ENCODE data around the gene TGFBR3.

The TGFBR3 gene

DNA sequence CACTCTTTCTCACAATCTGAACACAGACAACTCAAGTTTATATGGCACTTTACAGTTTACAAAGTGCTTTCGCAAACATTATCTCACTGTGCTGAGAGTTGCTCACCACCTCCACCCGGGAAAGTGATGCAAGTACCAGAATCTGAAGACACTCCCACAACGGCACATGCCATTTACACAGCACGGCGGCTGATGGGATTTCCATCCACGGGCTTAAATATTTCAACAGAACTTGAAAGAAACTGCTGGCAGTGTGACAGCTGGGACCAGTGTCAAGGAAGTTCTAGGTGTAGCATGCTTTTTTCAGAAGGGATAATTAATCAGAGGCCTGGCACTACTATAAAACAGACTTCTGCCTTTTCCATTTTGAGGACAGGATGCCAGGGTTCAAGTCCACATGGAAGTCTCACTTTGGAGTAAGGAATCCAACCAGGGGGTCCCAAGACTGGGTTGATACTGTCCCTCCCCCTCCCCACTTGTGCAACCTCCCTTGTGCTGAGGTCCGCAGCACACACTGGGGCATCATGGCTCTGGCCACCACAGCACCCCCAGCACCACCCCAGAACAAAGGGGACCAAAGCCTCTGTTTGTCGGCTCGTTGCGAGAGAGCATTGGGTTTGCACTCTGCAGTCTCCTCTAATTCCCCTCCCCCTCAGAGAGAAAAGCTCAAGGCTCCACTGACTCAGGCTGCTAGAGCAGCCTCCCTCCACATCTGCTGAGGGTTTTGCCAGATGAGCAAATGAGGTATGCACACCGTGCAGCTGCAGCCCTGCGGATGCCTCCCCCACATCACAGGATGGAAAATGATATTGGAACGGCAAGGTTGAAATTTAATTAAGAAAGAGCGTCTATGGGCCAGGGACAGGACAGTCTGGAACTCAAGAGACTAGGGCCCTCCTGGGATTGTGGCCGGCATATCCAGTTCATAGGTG is 154.9 kb downstream of the TGFBR3 start:
- no peak for DNase-seq

DNA sequence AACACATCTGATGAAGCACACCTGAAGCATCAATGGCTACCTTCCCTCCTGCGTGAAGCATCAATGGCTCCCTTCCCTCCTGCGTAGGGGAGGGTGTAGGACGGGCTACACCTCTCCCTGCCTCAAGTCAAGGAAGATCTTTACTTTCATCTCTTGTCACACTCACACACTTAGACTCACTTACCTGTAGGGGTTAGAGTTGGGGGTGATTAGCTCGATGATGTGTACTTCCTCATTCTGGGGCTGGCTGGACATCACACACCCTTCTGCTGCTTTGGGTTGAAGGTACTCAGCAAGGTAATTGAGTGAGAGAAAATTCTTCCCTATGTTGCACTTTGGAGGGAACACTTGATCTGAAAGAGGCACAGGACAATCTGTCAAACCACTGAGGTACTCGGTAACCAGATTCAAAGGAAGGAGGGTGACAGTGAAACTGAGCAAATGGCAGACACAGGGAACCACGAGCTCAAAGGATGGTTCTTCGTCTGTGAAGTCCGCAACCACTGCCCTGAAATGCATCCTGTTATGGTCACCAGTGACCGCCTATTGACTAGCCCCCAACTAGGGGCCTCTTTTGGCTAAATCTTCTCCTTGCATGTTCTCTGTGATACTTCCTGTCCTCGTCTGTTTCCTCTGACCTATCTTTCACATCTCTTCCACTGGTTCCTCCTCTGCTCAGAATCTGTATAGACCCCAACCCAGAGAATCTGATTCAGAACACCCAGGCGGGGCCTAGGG is 156.2 kb downstream of the TGFBR3 start:
- DNase-seq: no peak

DNA sequence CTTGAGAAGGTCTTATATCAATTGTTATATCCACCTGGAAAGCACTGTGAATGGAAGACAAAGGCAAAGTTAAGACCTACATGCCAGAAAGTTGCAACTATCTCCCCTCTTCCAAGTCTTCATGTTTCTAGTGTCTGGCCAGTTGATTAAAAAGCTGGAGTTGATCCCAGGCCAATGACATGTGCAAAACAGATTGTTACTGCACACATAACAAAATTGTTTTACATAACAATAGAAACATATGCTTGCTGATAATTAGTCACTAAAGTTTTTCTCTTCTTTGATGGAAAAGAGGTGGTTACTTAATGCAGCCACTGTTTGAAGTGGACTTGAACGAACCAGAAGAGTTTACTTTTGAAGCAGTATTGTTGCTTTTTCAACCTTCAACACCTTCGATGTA is 158.2 kb downstream of the TGFBR3 start:
- no peak for DNase-seq

DNA sequence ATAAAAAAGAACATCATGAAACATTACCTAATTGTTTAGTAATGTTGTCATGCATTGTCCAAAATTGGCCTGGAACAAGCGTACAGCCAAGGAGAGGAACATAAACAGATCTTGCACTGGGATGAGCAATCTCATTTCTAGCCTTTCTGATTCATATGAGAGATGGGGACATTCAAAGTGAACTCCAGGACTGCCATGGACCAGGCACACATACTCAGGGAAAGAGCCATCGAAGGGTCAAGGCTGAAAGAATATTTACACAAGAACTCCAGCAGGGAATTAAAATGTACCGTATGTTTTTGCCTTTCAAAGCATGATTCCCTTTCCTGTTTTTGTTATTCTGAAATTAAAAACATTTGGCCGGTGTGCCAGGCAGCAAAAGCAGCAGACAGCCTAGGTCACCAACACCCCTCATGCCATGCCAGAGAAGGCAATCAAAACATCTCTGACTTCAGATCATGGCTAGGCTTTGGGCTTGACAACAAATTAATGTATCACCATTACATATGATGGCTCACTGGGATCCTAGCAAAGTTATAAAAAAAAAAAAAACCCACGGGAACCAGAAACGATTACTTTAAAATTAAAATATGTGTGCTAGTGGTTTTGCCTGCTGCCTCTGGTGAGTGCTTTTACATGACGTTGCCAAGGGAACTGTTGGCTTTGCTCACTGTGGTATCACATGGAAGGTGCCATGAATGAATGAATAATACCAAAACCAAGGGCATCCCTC is 159.8 kb downstream of the TGFBR3 start:
- peak; percentile 6 for DNase-seq

GRCh38 chr1:91725618-91725988 is 160.3 kb downstream of the TGFBR3 start:
- no peak for DNase-seq

DNA sequence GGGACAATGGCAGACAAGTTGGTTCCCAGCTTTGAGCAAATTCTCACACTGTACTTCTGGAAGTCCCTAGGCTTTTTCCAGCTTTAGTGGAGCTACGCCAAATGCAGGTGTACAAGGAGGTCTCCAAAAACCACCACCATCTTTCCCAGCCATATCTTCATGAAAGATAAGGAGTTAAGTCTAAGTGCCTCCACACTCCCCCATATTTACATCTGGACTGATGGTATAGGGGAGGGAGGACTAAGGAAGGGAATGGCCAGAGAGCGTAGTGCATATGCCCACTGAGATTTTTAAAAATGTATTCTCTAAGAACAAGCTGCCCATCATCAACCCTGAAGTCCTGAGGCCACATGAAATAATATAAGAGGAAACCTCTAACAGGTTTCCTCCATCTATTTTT is 161.3 kb downstream of the TGFBR3 start:
- DNase-seq: no peak

DNA sequence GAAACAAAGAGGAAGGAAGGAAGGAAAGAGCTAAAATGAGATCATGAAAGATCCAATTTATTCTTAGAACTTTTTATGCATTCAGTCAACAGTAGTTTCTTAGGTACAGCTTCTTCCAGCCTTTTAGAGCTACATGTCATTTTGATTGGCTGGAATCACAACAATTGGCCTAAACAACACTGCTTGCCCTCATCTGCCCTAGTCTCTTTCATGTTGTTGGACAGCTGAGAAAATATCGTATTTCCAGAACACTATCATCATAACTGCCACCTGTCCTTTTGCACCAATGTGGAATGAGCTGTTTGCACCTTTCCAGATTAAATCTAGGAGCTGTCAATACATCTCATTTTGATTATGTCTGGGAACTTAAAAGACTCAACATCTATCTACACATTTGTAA is 161.7 kb downstream of the TGFBR3 start:
- no peak for DNase-seq

DNA sequence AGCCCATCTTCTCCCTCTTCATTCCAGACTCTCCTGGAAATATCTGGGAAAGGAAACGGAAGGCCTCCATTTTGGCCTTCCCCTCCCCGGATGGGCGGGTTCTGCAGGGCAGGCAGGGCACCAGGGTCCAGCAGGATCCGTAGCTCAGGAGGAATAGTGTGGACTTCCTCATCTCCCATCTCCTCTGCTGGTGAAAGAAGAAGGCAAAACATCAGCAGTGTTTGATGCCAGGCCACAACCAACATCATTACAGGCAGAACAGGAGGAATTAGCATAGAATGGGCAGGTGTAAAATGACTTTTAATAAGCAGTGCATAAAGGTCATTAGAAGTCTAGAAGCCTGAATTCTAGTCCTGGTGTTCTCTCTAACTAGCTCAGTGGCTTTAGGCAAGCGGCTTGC is 165.9 kb downstream of the TGFBR3 start:
- no peak for DNase-seq

DNA sequence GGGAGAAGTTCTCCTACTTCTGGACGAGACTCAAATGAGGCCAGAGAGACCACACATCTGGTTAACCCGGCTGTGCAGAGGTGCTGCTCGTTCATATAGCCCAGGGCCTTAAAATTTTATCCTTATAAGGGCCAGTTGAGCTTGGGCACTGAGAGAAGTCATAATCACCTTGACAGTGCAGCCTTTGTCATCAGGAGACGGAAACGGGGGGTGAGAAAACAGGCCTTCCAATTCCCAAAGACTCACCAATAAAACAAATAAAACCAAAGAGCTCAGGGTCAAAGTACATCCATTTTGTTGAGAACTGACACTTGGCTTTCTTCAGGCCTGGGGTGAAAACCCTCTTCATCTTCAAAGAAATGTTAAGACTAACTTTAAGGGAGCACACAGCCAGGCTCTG is 167.1 kb downstream of the TGFBR3 start:
- DNase-seq: no peak

GRCh38 chr1:91718368-91718767 is 167.6 kb downstream of the TGFBR3 start:
- no peak for DNase-seq

- DNase-seq: no peak
Measured at GRCh38 chr1:91717839-91718238, 168.1 kb downstream of the TGFBR3 start.

DNA sequence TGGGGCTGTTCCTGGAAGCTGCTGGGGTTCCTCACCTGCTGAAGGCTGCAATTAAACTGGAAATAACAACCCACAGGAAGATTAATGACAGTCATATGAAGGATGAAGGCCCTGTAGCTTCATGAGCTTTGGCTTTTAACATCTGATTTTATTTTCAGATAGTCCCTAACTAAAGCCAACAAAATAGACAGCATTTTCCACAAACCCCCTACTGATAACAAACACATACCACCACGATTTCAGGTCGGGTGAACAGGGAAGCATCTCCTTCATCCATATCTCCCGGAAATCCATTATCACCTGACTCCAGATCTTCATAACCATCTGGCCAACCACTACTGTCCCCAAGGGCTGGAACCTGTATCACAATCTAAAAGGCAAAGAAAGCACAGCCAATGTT is 169.6 kb downstream of the TGFBR3 start:
- no peak for DNase-seq

DNA sequence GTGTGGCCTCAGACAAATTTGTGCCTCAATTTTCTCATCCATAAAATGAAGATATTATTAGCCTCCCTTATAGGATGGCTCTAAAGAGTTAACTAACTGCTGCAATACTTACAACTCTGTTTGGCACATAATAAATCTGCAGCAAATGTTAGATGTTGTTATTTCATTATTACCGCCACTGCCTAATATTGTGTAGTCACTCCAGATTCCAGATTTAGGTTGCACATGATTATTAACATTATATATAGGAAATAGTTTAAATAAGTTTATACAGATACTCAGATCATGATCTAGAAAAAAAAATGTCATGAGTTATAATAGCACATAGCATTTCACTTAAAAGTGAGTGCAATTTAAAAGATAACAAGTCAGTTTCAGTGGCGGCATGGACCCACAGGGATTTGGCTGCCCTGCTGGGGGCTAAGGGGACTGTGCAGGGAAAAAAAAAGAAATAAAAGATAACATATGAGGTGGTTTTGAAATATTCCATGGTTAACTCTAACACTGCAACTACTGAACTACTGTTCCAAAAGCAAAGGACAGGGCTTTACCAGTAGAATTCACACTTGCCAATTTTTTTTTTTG is 170.4 kb downstream of the TGFBR3 start:
- no peak for DNase-seq

DNA sequence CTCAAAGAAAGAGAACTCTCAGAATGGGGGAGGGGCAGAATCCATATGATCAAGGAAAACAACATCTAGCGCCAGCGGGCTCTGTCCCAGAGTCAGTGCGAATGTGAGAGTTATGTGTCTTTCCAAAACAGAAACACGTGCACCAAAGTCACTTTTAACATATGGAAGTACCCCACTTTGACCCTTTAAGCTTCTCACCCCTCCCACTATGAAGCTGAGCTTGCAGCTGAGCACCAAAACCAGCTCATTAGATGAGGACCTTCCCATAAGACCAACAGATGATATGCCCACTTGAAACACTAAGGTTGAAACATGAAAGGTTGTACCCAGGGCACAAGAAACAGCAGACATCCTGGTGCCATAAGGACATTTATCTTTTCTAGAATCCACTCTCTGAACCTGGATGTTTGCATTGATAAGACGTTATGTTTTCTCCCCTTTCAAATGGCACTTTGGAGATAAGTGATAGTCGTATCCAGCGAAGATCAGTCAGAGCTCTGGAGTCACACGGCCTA is 171.0 kb downstream of the TGFBR3 start:
- DNase-seq: no peak

DNA sequence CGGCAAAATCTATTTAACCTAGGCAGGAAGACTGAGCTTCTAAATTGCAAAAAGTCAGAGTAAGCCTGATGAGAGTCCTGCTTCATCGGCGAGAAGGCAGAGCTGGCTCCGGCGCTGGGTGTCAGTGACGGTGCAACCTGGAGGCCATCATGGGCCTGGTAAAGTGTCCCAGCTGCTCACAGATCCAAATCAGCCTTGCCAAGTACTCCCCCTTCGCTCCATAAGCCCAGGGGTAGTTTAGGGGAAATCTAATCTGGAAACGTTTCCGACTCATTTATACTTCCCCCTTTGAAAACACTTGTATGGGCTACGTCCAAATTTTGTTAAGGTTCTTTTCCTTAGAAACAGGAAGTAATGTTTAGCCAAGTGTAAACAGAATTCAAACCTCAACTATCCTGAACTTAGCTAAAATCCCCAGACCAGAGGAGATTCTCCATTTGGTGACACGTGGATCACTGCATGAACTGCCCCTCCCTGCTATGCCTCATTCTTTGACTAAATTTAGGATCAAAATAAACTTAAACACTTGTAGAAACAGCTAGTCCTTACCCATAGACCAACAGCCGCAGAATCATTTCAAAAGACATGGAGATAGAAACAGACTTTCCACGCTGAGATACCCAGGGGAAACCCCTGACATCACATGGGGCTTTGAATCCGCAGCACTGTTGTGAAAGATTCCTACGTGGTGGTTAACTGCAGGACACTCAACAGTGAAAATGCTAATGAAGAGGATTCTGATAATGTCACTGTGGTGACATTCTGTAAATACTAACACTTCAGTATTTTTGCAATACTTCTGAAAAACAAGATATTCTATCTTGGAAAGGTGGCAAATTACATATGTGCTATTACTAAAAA is 172.7 kb downstream of the TGFBR3 start:
- no peak for DNase-seq

GRCh38 chr1:91712393-91712792 is 173.6 kb downstream of the TGFBR3 start:
- no peak for DNase-seq

DNA sequence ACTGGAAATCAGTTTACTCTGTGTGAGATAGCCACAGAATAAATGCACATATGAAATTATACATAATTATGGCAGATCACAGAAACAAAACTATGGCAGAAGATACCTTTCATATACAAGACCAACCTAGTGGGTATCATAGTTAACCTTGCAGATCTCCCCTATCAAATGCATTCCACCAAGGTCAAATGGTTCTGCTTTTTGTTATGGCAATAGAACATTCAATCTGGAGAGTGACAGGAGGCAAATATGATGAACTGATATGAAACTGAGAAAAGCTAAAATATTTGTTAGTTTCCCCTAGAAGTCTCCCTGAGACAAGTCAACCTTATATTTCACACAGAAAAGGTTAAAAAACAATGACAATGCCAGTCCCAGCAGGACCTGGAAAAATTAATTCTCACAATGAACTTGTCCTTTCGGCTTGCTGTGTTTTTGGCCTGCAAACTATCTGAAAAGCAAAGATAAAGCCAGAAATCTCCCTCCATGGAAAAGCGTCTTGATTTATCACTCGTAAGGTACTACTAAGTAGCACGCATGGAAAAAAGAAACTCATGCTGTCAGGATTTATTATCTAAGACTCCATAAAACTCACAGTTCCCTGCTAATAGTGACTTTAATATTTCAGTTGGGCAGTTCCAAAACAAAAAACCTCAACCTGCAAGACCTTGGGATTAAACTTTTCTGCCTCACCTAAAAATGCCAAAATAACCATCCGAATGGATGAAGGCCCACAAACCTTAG is 174.3 kb downstream of the TGFBR3 start:
- no peak for DNase-seq

DNA sequence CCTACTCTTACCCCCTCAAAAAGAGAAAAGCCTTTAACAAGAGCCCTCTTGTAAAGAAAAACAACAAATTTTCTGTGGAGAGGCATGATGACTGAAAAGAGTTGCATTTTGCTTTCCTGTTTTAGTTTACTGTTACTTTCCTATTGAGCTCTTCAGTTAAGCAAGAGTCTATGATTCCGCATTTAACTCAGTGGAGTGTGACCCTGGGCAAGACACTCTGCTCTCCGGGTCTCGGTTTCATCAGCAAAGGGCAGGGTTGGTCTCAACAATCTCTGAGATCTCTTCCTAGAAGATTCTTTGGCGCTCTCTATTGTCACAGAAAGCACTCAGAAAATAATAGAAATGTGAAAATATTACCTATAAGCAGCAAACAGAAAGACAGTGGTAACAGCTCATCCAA is 175.7 kb downstream of the TGFBR3 start:
- DNase-seq: no peak

DNA sequence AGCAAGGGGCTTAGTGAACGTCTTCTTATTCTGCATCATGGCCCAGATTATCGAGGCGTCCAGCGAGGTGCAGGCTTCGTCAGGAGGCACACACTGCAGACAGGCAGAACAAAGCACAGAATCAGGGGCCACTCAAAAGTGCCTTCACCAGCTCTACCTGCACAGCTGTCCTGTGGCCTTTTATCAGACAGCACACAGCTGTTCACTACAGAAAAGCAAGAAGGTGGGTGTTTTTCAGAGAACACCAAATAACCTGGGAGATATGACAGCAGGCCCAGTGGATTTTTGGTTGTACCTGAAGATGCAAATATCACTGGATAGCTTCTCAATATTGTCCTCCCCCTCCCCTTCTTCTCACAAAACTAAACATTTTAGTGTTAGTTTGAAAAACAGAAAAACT is 177.3 kb downstream of the TGFBR3 start:
- DNase-seq: no peak

DNA sequence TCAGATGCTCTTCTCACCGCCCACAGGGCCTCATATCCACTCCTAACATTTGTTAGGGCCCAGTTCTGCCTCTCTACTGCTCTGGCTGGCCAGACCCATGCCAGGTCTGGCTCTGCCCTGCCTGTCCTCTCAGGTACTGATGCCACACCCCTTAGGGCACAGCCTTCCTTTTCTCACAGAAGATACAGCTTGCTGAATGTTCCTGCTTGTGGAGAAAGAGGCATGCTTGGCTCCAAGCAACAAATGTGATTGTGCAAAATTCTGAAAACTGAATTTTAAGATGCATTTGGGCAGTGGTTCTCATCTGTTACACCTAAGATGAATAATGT is 178.1 kb downstream of the TGFBR3 start:
- DNase-seq: no peak

GRCh38 chr1:91707114-91707889 is 178.6 kb downstream of the TGFBR3 start:
- no peak for DNase-seq

Data from NCI-H1092 treated with DMSO at 0.1 percent for 48 hours (cell line).